NAMALWA (cell line): Measurements from ENCODE around the gene LRRC63.
"Not testable (repeated sequence)": the region's sequence is repeated elsewhere in the genome, so short reads cannot be mapped to it uniquely, and the experiment has no call there.

Experiments
- DNase-seq: peaks from one replicate; pipeline ENCODE4 v3.0.0-alpha.2; 2015; ENCODE audit warnings: low spot score

Gene LRRC63

DNA sequence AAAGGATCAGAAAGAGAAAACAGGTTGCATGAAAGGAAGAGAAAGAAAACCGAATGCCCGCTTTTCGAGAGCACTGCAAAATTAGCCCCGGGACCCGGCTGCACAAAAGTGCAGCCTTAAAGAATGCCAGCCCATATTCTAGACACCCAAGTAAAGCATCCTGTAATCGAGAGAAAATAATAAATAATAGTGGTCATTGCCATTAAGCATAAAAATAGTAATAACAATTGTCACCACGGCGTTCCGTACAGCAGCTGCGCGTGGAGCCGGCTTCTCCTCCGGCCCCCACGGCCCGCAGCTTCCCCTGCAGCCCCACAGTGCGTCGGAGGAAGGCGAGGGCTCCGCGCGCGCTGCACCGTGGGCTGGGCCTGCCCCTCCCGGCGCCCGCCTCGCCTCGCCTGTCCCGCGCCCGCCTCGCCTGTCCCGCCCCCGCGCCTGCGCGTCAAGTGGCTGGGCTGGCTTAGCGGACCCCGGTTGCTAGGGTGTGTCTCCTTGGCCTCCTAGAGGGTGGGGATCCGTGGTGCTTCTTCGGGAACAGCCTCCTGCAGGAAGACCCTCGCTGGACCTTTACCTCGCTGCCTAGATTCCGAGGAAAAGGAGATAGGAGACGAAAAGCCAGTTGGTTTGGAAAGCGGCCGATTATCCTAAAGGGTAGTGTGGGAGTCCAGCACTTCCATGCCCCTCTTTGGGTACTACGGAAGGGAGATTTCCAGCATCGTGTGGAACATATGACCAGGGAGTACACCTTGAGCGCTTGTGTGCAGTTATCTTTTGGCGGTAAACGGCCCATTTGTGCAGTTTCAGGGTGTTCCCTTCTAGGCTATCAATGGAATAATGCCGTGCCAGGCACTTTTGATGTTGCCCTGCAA, at the start of gene LRRC63:
LRRC63 (plus strand) TSS at position 446 of the 869 bp plus-strand sequence. CDS start 1,107 bp downstream, outside the sequence.
- peak; percentile 63 for DNase-seq

DNA sequence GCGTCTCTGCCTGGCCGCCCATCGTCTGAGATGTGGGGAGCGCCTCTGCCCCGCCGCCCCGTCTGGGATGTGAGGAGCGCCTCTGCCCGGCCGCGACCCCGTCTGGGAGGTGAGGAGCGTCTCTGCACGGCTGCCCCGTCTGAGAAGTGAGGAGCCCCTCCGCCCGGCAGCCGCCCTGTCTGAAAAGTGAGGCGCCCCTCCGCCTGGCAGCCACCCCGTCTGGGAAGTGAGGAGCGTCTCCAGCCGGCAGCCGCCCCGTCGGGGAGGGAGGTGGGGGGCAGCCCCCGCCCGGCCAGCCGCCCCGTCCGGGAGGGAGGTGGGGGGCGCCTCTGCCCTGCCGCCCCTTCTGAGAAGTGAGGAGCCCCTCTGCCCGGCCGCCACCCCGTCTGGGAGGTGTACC, 49.0 kb upstream of the LRRC63 start:
- DNase-seq = not testable (repeated sequence)

DNA sequence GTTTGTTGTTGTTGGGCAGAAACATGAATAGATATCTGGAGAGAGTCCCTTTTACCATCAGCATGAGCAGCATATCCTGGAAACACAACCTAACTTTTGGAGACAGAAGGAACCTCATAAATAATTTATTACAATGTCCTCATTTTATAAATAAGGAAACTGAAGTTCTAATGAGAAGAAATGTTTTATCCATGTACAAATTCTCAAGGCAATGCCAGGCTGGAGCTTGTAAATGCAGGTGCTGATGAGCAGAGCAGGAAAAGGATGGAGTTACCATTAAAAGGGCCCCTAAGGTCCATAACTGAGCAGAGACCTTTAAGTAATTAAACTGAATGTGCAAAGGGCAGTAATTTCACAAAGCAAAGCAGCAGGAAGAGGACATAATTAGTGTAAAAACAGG, 47.1 kb upstream of the LRRC63 start:
- DNase-seq = no peak

DNA sequence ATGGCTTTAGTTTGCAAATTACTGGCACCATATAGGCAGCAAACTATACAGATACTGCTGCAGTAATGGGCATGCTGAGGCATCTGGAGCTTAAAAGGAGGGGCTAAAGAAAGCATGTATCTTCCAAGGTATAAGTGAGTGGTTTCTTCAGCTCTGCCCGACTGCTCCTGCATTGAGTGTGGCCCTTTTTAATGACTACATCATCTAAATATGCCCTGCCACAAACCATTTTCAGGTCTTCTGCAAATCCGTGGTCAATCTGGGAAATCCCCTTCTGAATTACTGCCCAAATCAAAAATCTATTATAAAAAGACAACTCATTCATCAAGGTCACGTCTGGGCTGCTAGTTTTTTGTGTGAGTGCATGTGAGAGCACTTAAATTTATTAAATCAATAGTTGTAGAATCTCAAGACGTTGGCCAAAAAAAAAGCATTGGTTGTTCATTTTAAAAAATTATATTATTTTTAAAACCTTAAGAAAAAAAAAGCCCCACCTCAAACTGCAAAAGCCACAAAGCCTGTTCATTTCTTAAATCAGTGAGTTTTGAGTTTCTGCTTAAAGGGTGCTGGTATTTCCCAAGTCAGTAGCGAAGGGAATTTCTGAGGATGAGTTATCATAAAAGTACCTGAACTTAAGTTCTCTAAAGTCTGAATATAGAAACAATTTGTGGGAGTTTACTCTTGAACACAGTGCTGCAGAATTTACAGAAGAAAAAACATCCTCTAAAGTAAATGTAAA, 46.1 kb upstream of the LRRC63 start:
- peak; percentile 70 for DNase-seq

DNA sequence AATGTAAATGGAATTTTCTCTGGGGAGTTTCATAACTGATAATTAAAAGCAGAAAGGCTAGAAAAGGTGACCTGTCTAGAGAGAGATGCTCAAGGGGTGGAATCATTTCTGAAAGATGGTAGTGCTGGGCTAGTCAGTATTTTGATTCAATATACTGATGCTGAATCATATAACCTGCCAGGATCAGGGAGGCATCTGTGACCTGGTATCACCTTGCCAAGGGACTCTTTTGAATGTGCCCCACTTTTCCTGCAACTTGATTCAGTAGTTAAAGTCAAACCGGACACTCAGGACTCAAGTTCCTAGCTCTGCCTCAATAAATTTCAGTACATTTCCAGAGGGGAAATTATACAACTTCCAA, 45.5 kb upstream of the LRRC63 start:
- DNase-seq = no peak

DNA sequence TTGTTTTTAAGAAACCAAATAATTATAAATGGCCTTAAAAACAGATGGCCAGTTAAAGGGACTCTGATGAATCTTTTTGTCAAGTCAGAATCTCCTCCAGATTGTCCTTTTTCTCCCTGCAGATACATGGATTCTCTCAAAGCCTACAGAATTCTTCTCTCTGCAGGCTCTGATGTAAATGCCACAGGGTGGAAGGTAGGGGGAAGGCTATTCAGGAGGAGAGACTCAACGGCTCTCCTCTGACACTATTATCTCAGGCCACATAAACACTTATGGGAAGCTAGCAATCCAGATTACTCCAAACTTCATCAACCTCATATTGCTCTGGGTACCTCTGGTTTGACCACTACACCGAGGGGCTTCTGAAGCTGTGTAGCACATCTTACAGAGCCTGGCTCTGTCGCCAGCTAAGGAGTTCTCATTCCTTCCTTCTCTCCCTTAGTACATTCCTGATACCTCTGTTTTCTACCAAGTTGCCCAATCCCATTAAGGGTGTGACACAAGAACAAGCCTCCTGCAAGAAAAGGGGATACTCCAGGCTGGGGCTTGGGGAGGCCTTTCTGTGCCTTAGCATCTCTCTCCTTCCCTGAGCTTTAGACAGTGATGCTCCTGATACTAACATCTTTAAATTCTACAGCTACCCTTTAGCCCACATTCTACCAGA, 44.6 kb upstream of the LRRC63 start:
- peak; percentile 21 for DNase-seq

- peak; percentile 45 for DNase-seq
These were observed 43.4 kb upstream of the LRRC63 start for GRCh38 chr13:46168341-46168740.

GRCh38 chr13:46168783-46169182, 42.9 kb upstream of the LRRC63 start:
- DNase-seq = no peak

GRCh38 chr13:46169758-46170157, 42.0 kb upstream of the LRRC63 start:
- DNase-seq = no peak

GRCh38 chr13:46170268-46170667, 41.5 kb upstream of the LRRC63 start:
- no peak for DNase-seq

DNA sequence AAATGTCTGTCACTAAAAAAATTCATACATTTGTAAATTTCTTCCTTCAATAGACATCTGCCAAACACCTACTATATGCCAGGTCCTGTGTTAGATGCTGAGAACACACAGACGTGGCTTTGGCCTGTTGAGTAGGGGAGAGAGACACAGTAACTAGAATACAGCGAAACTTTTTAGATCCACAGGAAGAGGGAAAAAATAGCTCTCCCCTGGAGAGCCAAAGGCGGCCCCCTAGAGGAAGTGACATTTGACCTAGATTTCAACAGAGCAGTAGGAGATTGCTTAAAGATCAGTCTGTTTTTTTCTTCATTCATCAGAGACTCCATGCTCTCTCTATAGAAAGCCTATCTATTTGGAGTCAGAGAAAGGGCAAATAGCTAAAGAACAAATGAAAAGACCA, 41.0 kb upstream of the LRRC63 start:
- DNase-seq = peak; percentile 60

DNA sequence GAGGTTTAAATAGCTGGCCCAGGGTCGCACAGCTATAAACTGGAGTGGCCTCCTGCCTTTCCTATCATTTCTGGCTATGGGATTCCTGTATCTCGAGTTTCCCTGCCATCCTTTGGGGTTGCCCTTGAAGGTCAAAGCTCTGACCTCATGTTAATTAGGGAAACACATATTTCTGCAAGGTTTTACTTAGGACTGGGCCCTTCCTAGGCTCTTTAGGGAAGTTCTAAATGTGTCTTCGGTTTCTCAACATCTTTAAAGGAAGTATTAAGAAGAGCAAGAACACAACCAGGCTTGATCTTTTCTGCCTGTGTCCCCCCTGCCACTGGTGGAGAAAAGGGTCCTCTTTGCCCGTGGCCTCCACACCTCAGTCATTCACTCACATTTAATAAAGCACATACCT, 40.5 kb upstream of the LRRC63 start:
- DNase-seq = no peak

DNA sequence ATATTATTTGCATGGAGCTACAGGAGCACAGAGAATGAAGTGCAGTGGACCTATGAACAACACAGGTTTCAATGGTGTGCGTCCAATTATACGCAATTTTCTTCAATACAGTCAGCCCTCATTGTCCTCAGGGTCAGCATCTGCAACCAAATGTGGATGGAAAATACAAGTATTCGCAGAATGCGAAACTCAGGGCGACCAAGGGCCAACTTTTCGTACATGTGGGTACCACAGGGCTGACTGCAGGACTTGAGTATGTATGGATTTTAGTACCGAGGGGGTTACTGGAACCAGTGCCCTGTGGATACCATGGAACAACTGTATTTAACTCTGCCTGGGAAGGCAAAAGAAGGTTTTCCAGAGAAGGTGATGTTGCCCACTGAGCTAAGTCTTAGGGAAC, 40.0 kb upstream of the LRRC63 start:
- no peak for DNase-seq

GRCh38 chr13:46172531-46172991, 39.2 kb upstream of the LRRC63 start:
- DNase-seq = peak; percentile 41

- DNase-seq = peak; percentile 62
These were observed 38.1 kb upstream of the LRRC63 start for GRCh38 chr13:46173656-46174055.

- peak; percentile 82 for DNase-seq
These were observed 35.0 kb upstream of the LRRC63 start for GRCh38 chr13:46176756-46177155.

GRCh38 chr13:46178143-46178542, 33.6 kb upstream of the LRRC63 start:
- peak; percentile 37 for DNase-seq

- peak; percentile 22 for DNase-seq
These were observed 32.9 kb upstream of the LRRC63 start for GRCh38 chr13:46178821-46179220.

DNA sequence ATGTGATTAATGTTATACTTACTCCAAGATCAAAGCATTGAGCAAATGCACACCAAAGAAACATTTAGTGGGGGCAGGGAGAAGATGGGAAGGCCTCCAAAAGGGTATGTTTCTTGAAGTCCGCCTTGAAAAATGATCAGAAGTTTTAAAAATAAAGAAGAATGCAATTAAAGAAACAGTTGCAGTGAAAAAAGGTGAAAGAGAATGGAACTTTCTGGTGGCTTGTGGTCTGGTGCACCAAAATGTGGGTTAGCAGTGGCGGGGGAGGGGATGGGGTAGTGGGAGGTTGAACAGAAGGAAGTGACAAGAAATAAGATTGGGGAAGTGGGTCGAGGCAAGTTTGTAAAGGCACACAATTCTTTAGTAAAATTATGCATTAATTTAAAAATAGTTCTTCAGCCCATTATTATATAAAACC, 32.2 kb upstream of the LRRC63 start:
- DNase-seq = peak; percentile 67

GRCh38 chr13:46179969-46180763, 31.6 kb upstream of the LRRC63 start:
- DNase-seq = peak; percentile 36

DNA sequence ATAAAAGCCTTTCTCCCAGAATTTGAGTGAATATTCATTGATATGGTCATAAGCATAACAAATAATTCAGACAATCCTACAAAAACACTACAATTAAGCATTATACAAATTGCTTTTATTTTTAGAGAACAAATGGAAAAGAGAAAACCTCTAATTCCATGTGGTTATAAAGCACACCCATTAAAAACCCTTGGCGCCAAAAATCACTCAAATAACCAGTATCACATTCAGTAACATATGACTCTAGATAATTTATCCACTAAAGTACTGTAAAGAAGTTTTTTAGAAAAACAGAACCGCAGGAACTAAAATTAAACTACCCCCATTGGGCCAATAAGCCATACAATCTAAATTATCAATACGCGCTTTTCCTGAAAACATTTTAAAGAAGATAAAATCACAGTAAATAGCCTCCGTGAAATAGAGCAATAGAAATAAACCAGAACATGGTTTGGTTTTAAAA, 30.3 kb upstream of the LRRC63 start:
- DNase-seq = no peak
